GM18498 (cell line): ENCODE data around the gene HENMT1.

Source experiments
- ATAC-seq: cut with Tn5 transposase; IDR thresholded peaks from one replicate; pipeline ENCODE4 v1.9.1; 2021; ENCODE audit warnings: mild to moderate bottlenecking, moderate library complexity; ENCODE audit not compliant: unreplicated experiment

Gene HENMT1

DNA sequence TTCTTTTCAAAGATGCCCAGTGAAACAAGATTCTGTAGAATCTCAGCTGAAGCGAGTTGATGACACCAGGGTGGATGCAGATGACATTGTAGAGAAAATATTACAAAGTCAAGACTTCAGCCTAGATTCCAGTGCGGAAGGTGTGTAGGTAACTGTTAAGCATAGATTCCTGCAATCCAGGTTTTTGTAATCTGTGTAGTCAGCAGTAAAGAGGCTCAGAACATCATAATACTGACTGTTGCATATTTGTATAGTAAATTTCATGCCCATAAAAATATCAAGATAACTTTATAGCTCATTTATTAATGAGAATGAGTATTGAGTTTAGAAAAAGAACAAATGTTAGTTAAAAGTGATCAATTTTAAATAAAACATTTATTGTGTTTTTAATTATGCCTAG is 32.2 kb downstream of the HENMT1 start:
- no peak for ATAC-seq

- no peak for ATAC-seq
Observed at GRCh38 chr1:108627951-108628350, 32.9 kb downstream of the HENMT1 start.

GRCh38 chr1:108627256-108627655 is 33.6 kb downstream of the HENMT1 start:
- ATAC-seq, result no peak

DNA sequence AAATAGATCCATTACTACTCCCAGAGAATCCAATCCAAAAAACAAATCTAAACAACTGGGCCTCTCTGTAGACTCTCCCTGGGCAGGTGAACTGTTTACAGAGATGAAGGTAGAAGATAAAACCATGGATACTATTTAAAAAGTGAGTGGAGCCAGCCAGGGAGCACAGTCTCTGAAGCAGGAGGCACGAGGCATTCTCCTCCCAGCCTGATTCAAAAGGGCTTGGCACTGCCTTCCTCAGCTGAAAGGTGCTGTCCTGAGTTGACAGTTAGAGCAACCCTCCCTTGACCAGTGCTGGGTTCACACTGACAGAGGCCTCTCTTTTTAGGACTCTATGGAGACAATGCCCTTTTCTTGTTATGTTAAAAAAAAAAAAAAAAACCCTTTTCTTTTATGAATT is 36.8 kb downstream of the HENMT1 start:
- no peak for ATAC-seq

DNA sequence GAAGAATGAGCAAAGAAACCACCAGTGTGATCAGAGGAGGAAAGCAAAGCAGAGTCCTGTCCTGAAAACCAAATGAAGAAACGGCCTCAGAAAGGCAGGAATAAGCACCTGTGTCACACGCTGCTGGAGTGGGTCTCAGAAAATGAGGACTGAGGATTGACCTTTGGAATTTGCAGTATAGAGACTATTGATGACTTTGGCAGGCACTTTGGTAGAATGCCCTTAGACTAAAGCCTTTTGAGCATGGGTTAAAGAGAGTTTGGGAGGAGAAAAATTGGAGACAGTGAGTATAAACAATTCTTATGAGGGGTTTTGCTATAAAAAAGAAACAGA is 43.2 kb downstream of the HENMT1 start:
- no peak for ATAC-seq

DNA sequence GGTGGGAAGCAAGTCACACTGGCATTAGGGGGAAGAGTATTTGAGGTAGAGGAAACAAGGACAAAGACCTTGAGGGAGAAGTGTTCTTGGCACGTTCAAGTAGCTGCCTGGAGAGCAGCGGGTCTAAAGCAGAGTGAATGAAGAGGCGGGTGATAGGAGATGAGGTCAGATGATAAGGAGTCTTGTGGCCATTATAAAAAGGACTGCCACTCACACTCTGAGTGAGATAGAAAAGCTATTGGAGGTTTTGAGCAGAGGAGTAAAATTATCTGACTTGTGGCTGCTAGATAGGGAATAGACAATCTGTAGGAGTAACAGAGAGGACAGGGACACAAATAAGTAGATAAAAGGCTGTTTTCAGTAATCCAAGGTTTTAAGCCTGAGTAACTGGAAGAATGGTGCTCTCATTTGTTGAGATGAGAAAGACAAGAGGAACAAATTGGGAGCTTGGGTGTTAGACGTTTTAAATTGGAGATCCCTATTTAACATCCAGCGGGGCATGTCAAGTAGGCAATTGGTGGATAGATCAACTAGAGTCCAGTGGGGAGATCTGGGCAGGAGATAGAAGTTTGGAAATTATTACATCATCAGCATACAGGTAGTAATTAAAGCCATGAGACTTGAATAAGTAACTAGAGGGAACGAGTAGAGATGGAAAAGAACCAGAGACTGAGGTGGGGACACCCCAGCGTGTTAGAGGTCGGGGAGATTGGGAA is 43.7 kb downstream of the HENMT1 start:
- ATAC-seq, result no peak

- ATAC-seq, result no peak
Observed at GRCh38 chr1:108615544-108615943, 45.3 kb downstream of the HENMT1 start.

- no peak for ATAC-seq
Observed at GRCh38 chr1:108612496-108612895, 48.4 kb downstream of the HENMT1 start.

DNA sequence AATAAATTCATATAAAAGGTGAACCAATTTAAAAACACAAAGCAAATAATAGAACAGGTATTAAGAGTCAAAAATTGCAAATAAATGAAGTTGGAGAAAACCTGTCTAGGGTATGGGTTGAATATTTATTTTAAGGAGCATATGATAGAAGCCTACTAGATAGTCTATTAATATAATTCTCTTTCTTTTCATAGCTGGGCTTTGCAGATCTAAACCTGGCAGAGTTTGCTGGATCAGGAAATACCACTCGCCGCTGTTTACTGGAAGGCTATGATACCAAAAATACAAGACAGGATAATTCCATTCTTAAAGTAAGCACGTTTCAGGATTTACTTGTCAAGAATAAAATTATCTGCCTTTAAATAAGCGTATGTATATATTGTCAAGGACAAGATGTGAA is 48.9 kb downstream of the HENMT1 start:
- ATAC-seq, result no peak

GRCh38 chr1:108610073-108610472 is 50.8 kb downstream of the HENMT1 start:
- no peak for ATAC-seq

DNA sequence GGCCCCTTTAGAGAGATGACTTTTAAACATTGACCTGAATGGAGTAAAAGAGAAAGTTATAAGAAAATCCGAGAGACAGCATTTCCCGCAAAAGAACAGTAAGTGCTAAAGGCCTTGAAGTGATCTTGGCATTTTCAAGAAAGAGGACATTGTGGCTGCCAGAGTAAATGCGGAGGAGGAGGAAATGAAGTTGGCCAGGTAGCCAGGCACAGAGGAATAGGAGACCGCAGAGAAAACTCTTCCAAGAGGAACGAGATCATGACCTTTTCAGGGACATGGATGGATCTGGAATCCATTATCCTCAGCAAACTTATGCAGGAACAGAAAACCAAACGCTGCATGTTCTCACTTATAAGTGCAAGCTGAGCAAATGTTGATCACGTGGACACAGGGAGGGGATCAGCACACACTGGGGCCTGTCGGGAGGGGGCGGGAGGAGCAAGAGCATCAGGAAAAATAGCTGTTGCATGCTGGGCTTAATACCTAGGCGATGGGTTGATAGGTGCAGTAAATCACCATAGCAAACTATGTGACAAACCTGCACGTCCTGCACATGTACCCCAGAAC is 51.3 kb downstream of the HENMT1 start:
- no peak for ATAC-seq

DNA sequence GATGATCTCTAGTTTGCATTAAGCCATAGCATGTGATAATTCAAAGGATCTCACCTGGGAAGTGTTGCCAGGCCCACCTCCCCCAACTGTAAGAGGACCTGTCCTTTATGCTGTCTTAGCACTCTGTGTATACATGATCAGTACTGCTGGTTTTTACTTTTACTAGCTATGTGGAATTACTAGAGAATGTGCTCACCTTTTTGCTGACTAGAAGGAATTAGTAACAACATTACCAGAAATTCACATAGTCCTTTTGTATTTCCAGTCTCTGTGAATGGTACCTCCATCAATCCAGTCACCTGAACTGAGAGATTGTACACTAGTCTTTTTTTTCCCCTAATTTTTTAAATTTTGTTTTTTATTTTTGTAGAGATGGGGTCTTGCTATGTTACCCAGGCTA is 54.4 kb downstream of the HENMT1 start:
- no peak for ATAC-seq

DNA sequence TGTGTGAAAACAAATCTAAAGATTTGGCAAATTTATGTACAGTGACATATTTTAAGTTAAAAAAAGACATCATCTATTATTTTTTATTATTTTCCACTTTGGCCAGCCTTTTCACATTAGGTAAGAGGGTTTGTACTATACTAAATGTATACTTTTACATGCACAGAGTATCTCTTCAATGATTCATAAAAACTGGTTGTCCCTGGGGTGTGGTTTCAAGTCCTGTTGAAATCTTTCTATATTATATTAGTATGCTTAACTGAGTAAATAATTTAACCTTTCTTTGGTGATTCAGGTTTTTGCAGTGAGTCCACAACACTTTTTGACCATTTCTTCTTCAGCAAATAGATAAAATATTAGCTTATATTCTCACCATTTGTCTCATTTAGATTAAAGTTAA is 55.3 kb downstream of the HENMT1 start:
- no peak for ATAC-seq

GRCh38 chr1:108601708-108602410 is 59.0 kb downstream of the HENMT1 start:
- ATAC-seq, result no peak

DNA sequence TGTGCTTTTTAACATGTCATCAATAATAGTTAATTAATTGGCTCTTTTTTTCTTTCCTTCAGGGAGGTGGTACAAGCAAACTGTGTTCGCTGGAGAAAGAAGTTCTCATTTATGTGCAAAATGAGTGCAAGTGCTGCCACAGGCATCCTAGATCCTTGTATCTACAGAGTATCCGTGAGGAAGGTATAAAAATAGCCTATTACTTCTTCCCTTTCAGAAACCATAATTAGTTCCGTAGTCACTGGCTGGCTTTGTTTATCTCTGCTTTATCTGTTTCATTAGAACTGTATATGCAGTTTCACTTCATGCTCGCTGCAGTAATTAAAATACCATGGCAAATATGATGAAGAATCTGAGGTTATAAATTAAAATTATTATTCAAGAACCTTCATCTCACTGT is 60.4 kb downstream of the HENMT1 start:
- no peak for ATAC-seq

DNA sequence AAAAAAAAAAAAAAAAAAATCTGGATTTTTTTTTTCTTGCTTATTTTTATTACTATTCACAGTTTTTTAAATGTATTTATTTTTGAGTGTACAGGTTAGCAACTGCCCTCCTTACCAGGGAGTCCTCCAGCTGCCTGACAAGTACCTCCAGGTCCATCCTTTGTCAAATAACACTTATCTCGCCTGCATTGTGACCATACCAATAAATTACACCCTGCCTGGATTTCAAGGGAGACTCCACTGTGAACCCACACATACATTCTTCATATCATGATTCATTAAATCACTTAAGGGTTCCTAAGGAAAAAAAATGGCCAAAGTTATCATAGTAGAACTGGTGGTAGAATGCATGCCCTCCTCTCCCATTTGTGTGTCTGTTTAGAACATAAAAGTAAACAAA is 62.6 kb downstream of the HENMT1 start:
- no peak for ATAC-seq
